ENCODE measurements around the gene INVS.

GRCh38 chr9:100303747-100304146, 204.7 kb downstream of the INVS start:
- TF ChIP-seq, protein P1, sequence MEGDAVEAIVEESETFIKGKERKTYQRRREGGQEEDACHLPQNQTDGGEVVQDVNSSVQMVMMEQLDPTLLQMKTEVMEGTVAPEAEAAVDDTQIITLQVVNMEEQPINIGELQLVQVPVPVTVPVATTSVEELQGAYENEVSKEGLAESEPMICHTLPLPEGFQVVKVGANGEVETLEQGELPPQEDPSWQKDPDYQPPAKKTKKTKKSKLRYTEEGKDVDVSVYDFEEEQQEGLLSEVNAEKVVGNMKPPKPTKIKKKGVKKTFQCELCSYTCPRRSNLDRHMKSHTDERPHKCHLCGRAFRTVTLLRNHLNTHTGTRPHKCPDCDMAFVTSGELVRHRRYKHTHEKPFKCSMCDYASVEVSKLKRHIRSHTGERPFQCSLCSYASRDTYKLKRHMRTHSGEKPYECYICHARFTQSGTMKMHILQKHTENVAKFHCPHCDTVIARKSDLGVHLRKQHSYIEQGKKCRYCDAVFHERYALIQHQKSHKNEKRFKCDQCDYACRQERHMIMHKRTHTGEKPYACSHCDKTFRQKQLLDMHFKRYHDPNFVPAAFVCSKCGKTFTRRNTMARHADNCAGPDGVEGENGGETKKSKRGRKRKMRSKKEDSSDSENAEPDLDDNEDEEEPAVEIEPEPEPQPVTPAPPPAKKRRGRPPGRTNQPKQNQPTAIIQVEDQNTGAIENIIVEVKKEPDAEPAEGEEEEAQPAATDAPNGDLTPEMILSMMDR (IDR thresholded peaks at IDR 0.05), result no peak
- TF ChIP-seq POLR2A (IDR thresholded peaks at IDR 0.05) (no peak), POLR2AphosphoS5 (IDR thresholded peaks at IDR 0.05; ENCODE audit: insufficient read depth in 1 of 2, low read depth in 1 of 2) (no peak)
